Measurements from ENCODE around the gene ARHGAP8. TPM values are rescaled to one million over a fixed set of nuclear protein-coding genes. Genes with fewer than 3 reads are reported as not detected.

ARHGAP8 gene
- total RNA-seq, 1 donor, result not detected

GRCh38 chr22:44714703-44715350 is 37.5 kb upstream of the ARHGAP8 start:
- no peak for TF ChIP-seq CTCF (IDR thresholded peaks at IDR 0.05; ENCODE audit: insufficient read depth, low read length)
- DNase-seq (ENCODE audit: low read depth), result no peak
- H3K4me3 ChIP-seq (ENCODE audit: low read depth, low read length), result no peak overlapping the region

GRCh38 chr22:44718418-44718817 is 34.0 kb upstream of the ARHGAP8 start:
- no peak for DNase-seq (ENCODE audit: low read depth)
- TF ChIP-seq CTCF (IDR thresholded peaks at IDR 0.05; ENCODE audit: insufficient read depth, low read length), result no peak
- H3K4me3 ChIP-seq (ENCODE audit: low read depth, low read length), result no peak overlapping the region

- TF ChIP-seq CTCF (IDR thresholded peaks at IDR 0.05; ENCODE audit: insufficient read depth, low read length), result no peak
- H3K4me3 ChIP-seq (ENCODE audit: low read depth, low read length), result no peak overlapping the region
- DNase-seq (ENCODE audit: low read depth), result no peak
Observed at GRCh38 chr22:44719586-44720368, 32.6 kb upstream of the ARHGAP8 start.

GRCh38 chr22:44721213-44721612 is 31.2 kb upstream of the ARHGAP8 start:
- H3K4me3 ChIP-seq (ENCODE audit: low read depth, low read length), result no peak overlapping the region
- DNase-seq (ENCODE audit: low read depth), result no peak
- no peak for TF ChIP-seq CTCF (IDR thresholded peaks at IDR 0.05; ENCODE audit: insufficient read depth, low read length)

- no peak for DNase-seq (ENCODE audit: low read depth)
- no peak for TF ChIP-seq CTCF (IDR thresholded peaks at IDR 0.05; ENCODE audit: insufficient read depth, low read length)
- no peak overlapping the region for H3K4me3 ChIP-seq (ENCODE audit: low read depth, low read length)
Observed at GRCh38 chr22:44722611-44723010, 29.8 kb upstream of the ARHGAP8 start.

- no peak overlapping the region for H3K4me3 ChIP-seq (ENCODE audit: low read depth, low read length)
- TF ChIP-seq CTCF (IDR thresholded peaks at IDR 0.05; ENCODE audit: insufficient read depth, low read length), result no peak
- peak; percentile 54 for DNase-seq (ENCODE audit: low read depth)
Observed at GRCh38 chr22:44723801-44724200, 28.6 kb upstream of the ARHGAP8 start.

Data from fibroblast of the aortic adventitia (primary cell).